Measurements from ENCODE around the gene ASAP2.

ASAP2 gene

GRCh38 chr2:9232166-9232479 lies 25.5 kb downstream of the ASAP2 start:
- no peak for DNase-seq

GRCh38 chr2:9232886-9233285 lies 26.3 kb downstream of the ASAP2 start:
- DNase-seq, result no peak

GRCh38 chr2:9234680-9235146 lies 28.1 kb downstream of the ASAP2 start:
- DNase-seq, result no peak

- DNase-seq, result no peak
Measured at GRCh38 chr2:9235147-9236044, 28.8 kb downstream of the ASAP2 start.

- DNase-seq, result no peak
Measured at GRCh38 chr2:9236045-9236344, 29.4 kb downstream of the ASAP2 start.

GRCh38 chr2:9236867-9237266 lies 30.3 kb downstream of the ASAP2 start:
- no peak for DNase-seq

- no peak for DNase-seq
Measured at GRCh38 chr2:9237831-9238230, 31.2 kb downstream of the ASAP2 start.

GRCh38 chr2:9238591-9239326 lies 32.1 kb downstream of the ASAP2 start:
- DNase-seq, result no peak

GRCh38 chr2:9239616-9240015 lies 33.0 kb downstream of the ASAP2 start:
- no peak for DNase-seq

GRCh38 chr2:9240745-9241144 lies 34.1 kb downstream of the ASAP2 start:
- peak; percentile 25 for DNase-seq

- no peak for DNase-seq
Measured at GRCh38 chr2:9241233-9241632, 34.6 kb downstream of the ASAP2 start.

- no peak for DNase-seq
Measured at GRCh38 chr2:9243357-9243756, 36.7 kb downstream of the ASAP2 start.

GRCh38 chr2:9244985-9245544 lies 38.5 kb downstream of the ASAP2 start:
- DNase-seq, result no peak

- no peak for DNase-seq
Measured at GRCh38 chr2:9247177-9247576, 40.6 kb downstream of the ASAP2 start.

- DNase-seq, result no peak
Measured at GRCh38 chr2:9247786-9248185, 41.2 kb downstream of the ASAP2 start.

GRCh38 chr2:9248363-9248762 lies 41.8 kb downstream of the ASAP2 start:
- no peak for DNase-seq

GRCh38 chr2:9249020-9249800 lies 42.6 kb downstream of the ASAP2 start:
- no peak for DNase-seq

- no peak for DNase-seq
Measured at GRCh38 chr2:9250091-9250490, 43.5 kb downstream of the ASAP2 start.

GRCh38 chr2:9250498-9251153 lies 44.0 kb downstream of the ASAP2 start:
- DNase-seq, result no peak

GRCh38 chr2:9251154-9252001 lies 44.8 kb downstream of the ASAP2 start:
- DNase-seq, result no peak

GRCh38 chr2:9252002-9252357 lies 45.4 kb downstream of the ASAP2 start:
- no peak for DNase-seq

GRCh38 chr2:9255416-9255815 lies 48.8 kb downstream of the ASAP2 start:
- DNase-seq, result no peak

Measured in stimulated activated CD4-positive, alpha-beta T cell treated with anti-CD3 and anti-CD28 coated beads, Interleukin-4, amount 100 ng/mL, for 1 hour (primary cell).